GM21515 (cell line): Measurements from ENCODE around the gene FZR1.

ENCODE experiments used
- ATAC-seq: cut with Tn5 transposase; IDR thresholded peaks from one replicate; pipeline ENCODE4 v1.9.1; 2021; ENCODE audit not compliant: unreplicated experiment

Gene FZR1

DNA sequence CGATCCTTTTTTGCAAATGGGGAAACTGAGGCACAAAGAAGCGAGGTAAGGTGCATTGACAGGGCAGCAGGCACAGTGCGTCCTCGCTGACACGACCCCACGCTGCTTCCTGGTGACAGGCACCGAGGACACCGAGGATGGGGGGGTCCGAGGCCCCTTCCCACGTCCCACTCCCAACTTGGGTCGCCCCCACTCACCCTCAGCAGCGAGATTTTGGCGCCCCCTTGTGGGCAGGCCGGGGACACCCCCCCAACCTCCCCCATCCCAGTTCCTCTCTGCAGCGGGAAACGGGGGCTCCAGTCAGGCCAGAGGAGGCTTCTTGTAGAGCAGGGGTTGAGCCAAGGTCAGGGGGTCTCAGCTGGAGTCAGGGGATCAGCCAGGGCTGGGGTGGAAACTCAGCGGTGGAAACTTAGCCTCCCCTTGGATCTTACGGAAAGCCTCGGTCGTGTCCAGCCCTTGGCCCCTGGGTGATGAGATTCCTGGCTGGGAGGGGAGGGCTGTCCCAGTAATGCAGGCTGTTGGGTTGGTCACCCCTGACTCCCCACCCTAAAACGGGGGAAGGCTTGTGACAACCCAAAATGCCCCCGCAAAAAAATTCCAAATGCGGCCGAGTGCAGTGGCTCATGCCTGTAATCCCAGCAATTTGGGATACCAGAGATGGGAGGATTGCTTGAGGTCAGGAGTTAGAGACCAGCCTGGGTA is 34.0 kb upstream of the FZR1 start:
- no peak for ATAC-seq

DNA sequence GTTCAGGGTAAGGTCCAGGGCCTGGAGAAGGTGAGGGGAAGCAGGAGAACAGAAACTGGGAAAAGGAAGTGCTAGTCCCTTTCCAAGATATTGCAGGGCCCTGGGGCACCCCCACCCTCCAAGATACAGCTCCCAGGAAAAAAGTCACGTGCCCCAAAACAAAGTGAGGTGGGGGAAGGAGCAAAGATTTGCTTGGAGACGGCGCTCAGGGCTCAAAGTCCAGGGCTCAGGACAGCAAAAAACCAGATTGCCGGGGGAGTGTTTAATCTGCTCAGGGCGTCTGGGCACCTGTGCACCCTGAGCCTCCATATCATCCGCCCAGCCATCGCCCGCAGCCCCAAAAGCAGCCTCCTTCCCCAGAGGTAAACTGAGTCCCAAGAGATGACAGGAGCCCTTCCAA is 32.1 kb upstream of the FZR1 start:
- no peak for ATAC-seq

DNA sequence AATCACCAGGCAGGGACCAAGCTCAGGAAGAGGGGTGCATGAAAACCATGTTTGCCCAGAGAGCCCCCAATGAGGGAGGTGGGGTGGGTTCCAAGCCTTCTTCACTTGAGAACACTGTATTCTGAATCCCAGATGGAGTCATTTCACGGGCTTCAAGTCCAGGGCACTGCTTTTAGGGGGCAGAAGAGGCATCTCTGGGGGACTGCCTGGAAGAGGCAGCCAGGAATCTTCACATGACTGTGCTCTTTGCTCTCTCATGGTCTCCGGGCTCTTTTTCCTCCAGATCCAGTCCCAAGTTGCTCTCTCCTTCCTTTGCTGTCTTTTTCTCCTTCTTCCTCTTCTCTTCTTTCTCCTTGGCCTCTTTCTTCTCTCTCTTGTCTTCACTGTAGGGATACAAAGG is 31.5 kb upstream of the FZR1 start:
- ATAC-seq = no peak

DNA sequence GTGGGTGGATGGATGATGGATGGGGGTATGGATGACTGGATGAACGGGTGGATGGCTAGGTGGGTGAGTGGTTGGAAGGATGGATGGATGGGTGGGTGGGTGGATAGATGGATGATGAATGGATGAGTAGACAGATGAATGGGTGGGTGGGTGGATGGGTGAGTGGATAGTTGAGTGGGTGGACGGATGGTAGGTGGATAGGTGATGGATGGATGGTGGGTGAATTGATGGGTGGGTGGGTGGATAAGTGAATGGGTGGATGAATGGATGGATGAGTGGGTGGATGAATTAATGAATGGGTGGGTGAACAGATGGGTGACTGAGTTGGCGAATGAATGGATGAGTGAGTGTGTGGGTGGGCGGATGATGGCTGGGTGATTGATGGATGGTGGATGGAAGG is 30.7 kb upstream of the FZR1 start:
- ATAC-seq = no peak

DNA sequence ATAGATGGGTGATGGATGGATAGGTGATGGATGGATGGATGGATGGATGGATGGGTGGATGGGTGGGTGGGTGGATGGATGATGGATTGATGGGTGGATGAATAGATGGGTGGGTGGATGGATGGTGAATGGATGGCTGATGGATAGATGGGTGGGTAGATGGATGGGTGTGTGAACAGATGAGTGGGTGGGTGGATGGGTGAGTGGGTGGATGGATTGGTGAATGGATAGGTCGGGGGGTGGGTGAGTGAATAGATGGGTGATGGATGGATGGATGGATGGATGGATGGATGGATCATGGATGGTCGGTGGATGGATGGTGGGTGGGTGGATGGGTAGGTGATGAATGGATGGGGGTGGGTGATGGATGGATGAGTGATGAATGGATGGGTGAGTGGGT is 29.3 kb upstream of the FZR1 start:
- no peak for ATAC-seq

DNA sequence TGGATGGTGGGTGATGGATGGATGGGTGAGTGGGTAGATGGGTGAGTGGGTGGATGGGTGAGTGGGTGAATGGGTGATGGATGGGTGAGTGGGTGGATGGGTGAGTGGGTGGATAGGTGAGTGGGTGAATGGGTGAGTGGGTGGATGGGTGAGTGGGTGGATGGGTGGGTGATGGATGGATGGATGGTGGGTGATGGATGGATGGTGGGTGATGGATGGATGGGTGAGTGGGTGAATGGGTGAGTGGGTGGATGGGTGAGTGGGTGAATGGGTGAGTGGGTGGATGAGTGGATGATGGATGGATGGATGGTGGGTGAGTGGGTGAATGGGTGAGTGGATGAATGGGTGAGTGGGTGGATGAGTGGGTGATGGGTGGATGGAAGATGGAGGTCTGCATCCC is 28.6 kb upstream of the FZR1 start:
- no peak for ATAC-seq

DNA sequence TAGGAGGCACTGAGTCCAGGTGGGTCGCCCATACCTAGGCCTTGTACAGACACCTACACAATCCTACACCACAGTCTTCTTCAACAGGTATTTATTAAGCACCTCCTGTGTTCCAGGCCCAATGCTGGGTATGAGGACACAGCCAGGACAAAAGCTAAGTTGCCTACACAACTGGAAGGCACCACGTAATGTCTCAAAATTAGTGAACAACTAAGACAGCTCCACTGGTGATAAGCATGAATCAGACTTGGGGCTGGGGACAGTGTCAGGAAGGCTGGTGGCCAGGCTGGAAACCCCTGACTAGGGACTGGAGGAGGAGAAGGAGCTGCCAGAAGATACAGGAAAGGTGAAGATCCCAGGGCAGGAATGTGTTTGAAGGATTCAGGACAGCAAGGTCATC is 28.2 kb upstream of the FZR1 start:
- no peak for ATAC-seq

DNA sequence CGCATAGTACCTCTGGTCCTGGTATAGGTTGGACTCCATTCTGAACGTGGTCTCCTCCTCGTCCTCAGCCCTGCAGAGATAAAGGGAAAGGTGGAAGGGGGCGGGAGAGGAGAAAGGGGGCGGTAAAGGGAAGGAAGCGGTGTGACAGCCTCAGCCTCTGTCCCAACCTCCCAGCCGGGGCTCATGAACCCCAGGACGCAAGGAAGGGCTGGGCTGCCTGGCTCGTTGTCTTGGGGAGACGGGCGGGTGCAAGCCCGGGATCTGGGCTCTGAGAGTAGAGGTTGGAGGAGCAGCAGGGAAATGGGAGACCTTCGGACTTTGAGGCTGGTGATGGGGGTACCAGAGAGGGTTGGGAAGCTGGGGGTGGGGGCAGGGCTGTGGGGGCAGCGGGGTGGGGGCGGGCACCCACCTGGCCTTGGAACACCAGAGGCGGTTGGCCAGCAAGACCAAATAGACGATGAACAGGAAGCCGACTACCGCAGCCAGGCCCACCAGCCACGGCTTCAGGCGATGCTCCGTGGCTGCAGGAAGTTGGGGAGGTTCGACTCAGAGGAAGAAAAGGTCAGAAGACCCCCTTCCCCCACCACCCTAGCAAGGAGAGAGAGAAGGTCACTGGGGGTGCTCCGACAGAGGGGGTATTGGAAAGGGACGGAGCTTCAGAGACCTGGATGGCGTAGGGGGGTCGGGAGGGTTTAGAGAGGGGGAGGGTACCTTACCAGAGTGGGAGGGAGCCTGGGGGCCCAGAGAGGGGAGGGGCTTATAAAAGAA is 27.5 kb upstream of the FZR1 start:
- no peak for ATAC-seq

DNA sequence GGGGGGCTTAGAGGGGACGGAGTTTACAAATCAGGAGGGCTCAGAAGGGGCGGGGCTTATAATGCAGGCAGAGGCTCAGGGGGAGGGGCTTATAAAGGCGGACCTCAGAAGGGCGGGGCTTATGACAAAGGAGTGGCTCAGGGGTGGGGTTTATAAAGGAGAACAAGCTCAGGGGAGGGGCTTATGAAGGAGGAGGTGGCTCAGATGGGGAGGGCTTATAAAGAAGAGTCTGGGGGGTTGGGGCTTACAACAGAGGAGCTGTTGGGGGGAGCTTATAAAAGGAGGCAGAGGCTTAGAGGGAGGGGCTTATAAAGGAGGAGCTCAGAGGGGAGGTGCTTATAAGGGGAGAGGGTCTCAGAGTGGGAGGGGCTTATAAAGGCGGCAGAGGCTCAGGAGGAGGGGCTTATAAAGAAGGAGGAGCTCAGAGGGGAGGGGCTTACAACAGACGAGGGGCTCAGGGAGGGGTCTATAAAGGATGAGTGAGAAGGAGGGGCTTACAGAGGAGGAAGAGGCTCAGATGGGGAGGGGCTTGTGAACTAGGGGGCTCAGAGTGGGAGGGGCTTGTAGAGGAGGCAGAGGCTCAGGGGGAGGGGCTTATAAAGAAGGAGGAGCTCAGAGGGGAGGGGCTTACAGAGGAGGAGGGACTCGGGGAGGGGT is 26.8 kb upstream of the FZR1 start:
- no peak for ATAC-seq

DNA sequence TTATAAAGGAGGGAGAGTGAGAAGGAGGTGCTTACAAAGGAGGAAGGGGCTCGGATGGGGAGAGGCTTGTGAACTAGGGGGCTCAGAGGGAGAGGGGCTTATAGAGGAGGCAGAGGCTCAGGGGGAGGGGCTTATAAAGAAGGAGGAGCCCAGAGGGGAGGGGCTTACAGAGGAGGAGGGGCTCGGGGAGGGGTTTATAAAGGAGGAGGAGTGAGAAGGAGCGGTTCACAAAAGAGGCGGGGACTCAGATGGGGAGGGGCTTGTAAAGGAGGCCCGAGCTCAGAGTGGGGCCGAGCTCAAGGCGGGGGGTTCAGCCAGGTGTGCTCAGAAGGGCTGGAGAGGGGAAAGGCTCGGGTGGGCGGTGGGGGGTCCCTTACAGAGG is 26.3 kb upstream of the FZR1 start:
- no peak for ATAC-seq

DNA sequence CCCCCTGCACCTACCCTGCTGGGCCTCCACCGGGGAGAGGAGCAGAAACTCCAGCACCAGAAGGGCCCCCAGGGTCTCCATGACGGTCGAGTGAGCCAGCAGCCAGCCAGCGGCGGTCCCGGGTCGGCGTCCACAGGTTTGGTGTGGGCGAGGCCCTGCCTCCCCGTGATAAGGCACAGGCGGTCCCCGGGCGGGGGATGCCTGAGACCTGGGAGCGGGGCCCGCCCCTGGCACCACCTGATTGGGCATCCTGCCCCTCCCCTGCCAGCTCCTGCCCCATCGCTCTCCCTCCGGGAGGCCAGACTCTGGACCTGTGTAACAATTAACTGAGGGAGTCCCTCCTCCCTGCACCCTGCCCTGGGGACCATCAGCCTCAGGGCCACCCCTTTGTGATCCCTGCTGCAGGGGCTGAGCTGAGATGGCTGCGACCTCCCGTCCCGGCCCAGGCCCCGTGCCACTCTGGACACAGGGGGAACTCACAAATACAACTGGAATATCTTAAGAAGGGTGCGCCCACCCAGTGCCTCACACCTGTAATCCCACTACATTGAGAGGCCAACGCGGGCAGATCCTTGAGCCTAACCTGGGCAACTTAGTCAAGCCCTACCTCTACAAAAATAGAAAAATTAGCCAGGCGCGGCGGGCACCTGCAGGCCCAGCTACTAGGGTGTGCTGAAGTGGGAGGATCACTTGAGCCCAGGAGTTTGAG is 25.6 kb upstream of the FZR1 start, which contains the start of gene SMIM24:
Gene SMIM24, minus strand, starts transcription at position 143 of the 709 bp plus-strand sequence. Its CDS starts 62 bp downstream, at position 81.
- ATAC-seq = no peak

DNA sequence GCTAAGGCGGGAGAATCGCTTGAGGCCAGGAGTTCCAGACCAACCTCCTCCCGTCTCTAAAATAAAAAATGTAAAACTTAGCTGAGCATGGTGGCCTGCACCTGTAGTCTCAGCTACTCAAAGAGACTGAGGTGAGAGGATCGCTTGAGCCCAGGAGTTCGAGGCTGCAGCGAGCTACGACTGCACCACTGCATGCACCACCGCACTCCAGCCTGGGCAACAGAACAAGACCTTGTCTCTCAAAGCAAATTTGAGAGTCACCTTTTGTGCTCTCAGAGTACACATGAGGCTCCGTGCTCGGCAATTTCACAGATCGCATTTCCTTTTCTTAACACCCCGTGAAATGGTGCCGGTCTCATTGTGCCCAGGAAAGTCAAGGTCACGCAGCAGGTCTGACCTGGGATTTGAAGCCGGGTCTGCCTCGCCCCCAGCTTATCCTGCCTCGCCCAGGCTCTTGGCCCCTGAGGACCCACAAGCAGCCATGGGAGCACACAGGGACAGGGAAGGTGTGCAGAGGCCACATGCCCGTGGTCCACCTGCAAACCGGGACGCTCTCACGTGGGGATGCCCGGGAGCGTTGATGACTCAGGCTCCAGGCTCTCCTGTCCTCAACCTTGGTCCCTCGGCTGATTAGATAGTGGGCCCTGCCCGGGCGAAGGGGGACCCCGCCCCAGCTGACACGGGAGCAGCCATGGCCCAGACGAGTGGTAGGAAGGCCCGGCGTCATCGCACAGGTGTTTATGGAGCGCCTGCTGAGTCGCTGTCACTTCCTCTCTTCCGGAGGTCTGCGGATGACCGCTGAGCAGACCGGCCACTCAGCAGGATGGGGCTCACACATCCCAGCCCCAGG is 24.6 kb upstream of the FZR1 start:
- ATAC-seq = no peak

DNA sequence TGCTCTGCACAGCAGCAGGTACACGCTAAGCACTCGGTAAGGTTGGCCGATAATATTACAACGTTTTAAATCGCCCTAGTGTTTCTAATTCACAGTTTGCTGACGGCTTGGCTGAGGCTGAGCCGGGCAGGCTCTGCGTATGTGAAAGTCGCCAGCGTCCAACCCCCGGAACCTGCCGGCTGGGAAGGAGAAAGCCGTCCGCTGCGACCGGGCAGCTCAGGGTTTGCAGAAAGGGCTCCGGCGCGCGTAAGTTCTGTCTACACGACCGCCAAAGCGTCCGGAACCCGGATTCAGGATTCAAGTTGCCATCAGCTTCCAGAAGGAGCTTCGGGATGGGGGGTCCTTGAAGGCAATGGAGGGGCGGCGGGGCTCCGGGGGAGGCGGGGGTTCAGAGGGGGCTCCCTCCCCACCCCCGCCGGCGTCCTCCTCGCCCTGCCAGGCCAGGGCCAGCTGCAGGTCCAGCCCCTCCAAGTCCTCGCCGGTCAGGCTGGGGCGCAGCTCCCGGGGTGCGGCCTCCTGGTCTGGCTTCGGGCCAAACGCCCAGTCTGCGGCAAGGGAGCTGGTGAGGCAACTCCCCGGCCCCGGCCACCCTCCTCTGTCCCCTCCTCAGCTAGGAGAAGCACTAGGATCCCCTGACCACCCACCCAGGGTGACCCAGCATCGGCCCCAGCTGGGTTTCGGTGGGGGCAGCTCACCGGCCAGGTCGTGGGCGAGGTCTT is 23.4 kb upstream of the FZR1 start:
- ATAC-seq = no peak

DNA sequence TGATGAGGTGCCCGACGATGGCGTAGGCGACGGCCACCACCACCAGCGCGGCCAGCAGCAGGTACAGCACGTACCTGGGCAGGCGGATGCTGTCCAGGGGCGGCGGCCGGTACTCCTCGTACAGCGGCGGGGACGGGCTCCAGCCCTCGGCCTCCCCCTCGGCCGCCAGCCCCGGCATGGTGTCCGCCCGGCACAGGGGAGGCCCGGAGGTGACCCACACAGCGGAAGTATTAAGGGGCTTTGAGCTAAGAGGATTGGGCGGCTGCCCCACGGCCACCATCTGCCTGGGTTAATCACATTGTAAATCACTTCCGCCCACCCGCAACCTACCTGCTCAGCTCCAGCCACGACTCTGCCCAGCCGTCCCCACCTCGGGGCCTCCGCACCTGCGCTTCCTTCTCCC is 22.9 kb upstream of the FZR1 start, which contains the start of gene SMIM44:
Gene SMIM44, minus strand, starts transcription at position 216 of the 403 bp plus-strand sequence. Its CDS starts 38 bp downstream, at position 178.
- ATAC-seq = no peak

DNA sequence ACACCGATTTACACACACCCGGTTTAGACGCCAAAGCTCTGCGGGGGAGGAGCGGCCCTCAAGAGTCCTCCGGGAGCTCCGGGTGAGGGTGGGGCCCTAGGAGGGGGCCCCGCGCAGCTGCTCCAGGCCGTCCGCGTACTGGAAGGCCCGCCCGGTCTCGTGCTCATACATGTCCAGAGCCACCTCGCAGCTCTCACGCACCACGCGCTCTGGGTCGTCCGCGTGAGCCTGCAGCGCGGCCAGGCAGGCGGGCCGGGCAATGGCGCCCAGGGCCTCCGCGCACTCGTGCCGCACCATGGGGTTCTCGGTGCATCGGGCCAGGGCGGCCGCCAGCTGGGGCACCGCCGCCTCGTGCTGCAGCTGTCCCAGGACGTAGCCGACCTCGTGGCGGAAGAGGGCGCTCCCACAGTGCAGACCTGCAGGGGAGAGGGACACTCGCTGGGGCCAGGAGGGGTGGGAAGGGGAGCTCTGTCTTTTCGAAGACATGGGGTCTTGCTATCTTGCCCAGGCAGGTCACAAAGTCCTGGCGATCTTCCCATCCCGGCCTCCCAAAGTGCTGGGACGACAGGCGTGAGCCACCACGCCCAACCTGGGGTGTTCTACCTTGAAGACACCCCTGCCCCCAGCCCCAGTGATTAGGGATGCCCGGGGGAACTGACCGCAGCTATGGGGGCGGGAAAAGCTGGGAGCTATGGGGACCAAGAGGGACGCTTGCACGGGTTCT is 14.6 kb upstream of the FZR1 start:
- no peak for ATAC-seq

DNA sequence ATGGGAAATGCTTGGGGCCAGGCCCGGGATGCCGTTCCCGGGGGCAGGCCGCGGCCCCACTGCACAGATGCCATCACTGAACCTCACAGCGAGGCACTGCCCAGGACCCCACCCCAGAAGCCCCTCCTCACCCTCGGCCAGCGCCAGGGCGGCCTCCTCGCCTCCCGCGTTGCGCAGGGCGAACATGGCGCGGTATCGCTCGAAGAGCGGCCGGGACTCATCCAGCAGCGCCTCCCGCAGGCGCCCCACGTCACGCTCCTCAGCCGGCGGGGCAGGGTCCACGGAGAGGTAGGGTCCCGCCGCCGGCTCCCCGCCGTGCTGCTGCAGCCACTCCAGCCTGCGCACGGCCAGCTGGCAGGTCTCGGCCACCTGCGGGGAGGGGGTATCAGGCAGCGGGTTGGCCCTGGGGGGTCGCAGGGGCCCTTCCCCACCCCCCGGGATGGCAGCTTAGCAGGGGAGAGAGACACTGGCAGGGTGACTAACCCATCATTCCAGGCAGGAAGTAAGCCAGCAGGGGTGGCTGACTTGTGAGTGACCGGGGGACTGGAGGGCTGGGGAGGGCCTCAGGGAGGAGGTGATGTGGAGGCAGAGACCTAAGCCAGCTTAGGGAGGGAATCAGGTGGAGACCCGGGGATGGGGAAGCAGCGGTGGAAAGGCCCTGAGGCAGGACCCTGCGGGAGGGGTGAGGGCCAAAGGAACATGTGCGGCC is 13.8 kb upstream of the FZR1 start:
- ATAC-seq = no peak

DNA sequence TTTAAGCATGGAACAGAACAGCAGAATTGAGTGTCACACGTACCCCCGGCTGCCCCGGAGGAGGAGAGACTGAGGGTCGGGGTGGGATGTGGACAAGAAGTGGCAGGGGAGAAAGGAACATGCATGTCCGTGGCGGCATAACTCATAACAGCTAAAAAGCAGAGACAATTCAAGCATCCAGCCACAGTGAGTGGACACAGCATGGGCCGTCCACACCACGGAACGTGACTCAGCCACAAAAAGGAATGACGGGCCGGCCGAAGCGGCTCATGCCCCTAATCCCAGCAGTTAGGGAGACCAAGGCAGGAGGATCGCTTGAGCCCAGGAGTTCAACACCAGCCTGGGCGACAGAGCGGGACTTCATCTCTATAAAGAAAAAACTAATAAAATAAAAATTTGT is 13.2 kb upstream of the FZR1 start:
- ATAC-seq = no peak

DNA sequence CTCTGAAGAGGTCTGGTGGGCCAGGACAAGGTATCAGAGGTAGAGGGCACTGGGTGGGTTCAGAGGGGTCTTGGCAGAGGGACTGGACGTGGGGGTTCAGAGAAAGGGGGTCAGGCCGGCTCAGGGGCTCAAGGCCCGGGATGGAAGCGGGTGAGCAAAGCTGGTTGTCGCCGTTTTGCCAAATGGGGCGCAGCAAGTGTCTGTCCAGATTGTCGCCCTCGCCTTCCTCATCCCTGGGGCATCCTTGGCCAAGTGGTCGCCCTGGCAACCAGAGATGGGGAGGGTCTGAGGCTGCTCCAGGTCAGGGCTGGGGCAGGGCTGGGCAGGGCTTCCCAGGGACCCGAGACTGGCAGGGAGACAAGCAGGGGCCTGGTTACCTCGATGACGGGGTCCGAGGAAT is 12.5 kb upstream of the FZR1 start:
- no peak for ATAC-seq

DNA sequence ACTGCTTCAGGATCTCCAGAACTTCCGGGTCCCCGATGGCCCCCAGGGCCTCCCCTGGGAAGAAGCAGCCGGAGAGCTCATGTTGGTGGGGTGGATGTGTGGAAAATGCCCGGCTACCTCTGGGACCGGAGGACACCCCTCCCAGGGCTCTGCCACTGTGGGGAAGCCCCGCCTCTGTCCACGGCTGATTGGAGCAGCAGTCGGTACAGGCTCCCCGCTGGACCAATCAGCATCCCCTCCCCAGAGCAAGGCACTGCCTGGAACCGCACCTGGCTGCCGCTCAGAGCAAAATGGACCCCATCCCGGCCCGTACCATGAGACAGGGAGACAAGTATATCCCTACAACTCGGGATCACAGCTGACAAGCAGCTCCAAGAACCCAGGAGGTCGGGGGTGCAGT is 12.1 kb upstream of the FZR1 start:
- ATAC-seq = no peak
